ENCODE results near the gene EPHA6. TPM values are rescaled to one million over a fixed set of nuclear protein-coding genes. Genes with fewer than 3 reads are reported as not detected.

Gene EPHA6
- total and polyA plus RNA-seq, 2 donors (not counting 3 experiments of a cell fraction or from before 2014, with no cell fraction given) = not detected

GRCh38 chr3:97552186-97552585 lies 737.8 kb downstream of the EPHA6 start:
- Histone ChIP-seq H4K20me1 (replicated peaks; ENCODE audit: control insufficient read depth, extremely low read depth, insufficient read depth, low read length) (no peaks in the 10 kb centered on the region), H3K27ac (ENCODE audit: insufficient read depth, low read depth, low read length) (no peak overlapping the region), H3K36me3 (ENCODE audit: control insufficient read depth in 2 of 2, extremely low read depth in 1 of 2, insufficient read depth in 2 of 2, low read length in 2 of 2) (no peaks in the 10 kb centered on the region), H3K9me1 (replicated peaks; ENCODE audit: control insufficient read depth, extremely low read depth, insufficient read depth, low read length) (no peaks in the 10 kb centered on the region), H3K9ac (replicated peaks; ENCODE audit: extremely low read depth, insufficient read depth, low read length) (no peak overlapping the region), H3K4me2 (ENCODE audit: insufficient read depth, low read length) (no peak overlapping the region), H3K9me3 (replicated peaks; ENCODE audit: control insufficient read depth, insufficient read depth, low read length) (no peaks in the 10 kb centered on the region), H3K79me2 (ENCODE audit: control insufficient read depth, insufficient read depth, low read length) (no peaks in the 10 kb centered on the region), H3K4me1 (ENCODE audit: control insufficient read depth, extremely low read depth, insufficient read depth, low read length) (no peaks in the 10 kb centered on the region), H3K4me3 (replicated peaks in 1 of 3; ENCODE audit: insufficient read depth in 1 of 3, low read depth in 1 of 3, low read length in 3 of 3) (no peak overlapping the region), H3K27me3 (ENCODE audit: control insufficient read depth in 2 of 2, insufficient read depth in 2 of 2, low read length in 2 of 2) (no peaks in the 10 kb centered on the region), H2AFZ (ENCODE audit: low read depth, low read length) (no peak overlapping the region)
- DNase-seq (ENCODE audit: low read depth, low spot score) (no peak), FAIRE-seq (no peak)
- POLR2A ChIA-PET = no interaction called here
- CTCF ChIA-PET = no interaction called here
- intact Hi-C loops (cut with micrococcal nuclease) (no loop called here), dilution Hi-C loops (cut with MboI; ENCODE audit: extremely low pct_ligation_motif_present, low sequenced_read_pairs) (no loop called here)
- TF ChIP-seq MYC (IDR thresholded peaks at IDR 0.05; ENCODE audit: low read depth, low read length) (no peak), POLR2AphosphoS5 (IDR thresholded peaks at IDR 0.05; ENCODE audit: insufficient read depth, low read depth, low read length) (no peak), EZH2 (IDR thresholded peaks at IDR 0.05; ENCODE audit: borderline replicate concordance, low read depth, low read length, severe bottlenecking) (no peak), FOS (IDR thresholded peaks at IDR 0.05; ENCODE audit: borderline replicate concordance, insufficient read depth, low read length) (no peak), JUN (IDR thresholded peaks at IDR 0.05; ENCODE audit: borderline replicate concordance, insufficient read depth, insufficient read length, low read depth) (no peak), MAX (IDR thresholded peaks at IDR 0.05; ENCODE audit: insufficient read depth, insufficient read length) (no peak), GATA2 (IDR thresholded peaks at IDR 0.05; ENCODE audit: insufficient read depth, insufficient read length, low read depth, low read length) (no peak), CTCF (IDR thresholded peaks at IDR 0.05; ENCODE audit: extremely low read depth in 1 of 2, insufficient read depth in 1 of 2, low read depth in 1 of 2, low read length in 2 of 2) (no peak), POLR2A (IDR thresholded peaks at IDR 0.05; ENCODE audit: low read depth, low read length) (no peak)
- no TSS peak for BruUV-seq (replicated peaks)

Data from endothelial cell of umbilical vein (primary cell).